Measurements from ENCODE around the gene MMAA. TPM values are rescaled to one million over a fixed set of nuclear protein-coding genes. Genes with fewer than 3 reads are reported as not detected.
A peak's percentile ranks its signal among the peaks of the same experiment; 100 is the strongest.

Gene MMAA
- total RNA-seq, 4 donors from 2014 or later, result 0.26 to 7.5 (median 3.5) TPM

DNA sequence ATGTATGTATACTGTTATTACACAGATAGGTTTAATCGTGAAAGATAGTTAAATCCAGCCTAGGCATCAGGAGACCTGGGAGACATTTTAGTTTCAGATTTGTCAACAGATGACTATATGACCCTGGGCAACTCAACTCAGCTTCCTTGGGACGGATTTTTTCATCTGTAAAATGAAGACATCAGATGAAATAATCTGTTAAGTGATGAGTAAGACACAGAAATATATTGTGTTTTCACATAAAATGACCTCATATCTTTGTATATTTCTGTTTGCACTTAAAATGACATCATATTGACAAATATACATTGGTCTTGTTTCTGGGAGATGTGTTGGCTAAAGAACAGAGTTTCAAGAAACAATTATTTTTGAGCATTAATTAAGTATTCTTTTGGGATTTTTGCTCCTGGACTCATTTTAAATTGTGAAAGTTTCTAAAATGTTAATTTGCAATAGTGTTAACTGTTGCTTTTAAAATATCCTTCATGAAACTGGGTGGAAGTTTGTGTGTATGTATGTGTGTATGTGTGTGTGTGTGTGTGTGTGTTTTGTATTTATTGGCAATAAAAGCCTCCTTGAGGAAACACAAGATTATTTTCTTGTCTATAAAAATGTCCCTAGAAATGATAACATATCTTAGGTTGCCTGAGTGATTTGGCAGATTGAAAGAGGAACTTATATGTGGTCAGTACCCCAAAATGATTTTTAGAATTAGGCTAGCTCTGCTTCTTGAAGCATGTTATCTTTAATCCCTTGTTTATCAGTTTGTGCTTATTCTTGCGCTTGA lies 29.1 kb upstream of the MMAA start:
- no peak for DNase-seq
- TF ChIP-seq, protein P1, sequence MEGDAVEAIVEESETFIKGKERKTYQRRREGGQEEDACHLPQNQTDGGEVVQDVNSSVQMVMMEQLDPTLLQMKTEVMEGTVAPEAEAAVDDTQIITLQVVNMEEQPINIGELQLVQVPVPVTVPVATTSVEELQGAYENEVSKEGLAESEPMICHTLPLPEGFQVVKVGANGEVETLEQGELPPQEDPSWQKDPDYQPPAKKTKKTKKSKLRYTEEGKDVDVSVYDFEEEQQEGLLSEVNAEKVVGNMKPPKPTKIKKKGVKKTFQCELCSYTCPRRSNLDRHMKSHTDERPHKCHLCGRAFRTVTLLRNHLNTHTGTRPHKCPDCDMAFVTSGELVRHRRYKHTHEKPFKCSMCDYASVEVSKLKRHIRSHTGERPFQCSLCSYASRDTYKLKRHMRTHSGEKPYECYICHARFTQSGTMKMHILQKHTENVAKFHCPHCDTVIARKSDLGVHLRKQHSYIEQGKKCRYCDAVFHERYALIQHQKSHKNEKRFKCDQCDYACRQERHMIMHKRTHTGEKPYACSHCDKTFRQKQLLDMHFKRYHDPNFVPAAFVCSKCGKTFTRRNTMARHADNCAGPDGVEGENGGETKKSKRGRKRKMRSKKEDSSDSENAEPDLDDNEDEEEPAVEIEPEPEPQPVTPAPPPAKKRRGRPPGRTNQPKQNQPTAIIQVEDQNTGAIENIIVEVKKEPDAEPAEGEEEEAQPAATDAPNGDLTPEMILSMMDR (IDR thresholded peaks at IDR 0.05), result no peak
- no peak for TF ChIP-seq POLR2A (IDR thresholded peaks at IDR 0.05)
- no peaks in the 10 kb centered on the region for H3K36me3 ChIP-seq
- no peaks in the 10 kb centered on the region for H3K9me3 ChIP-seq
- H3K4me1 ChIP-seq, result no peaks in the 10 kb centered on the region
- intact Hi-C loops (cut with DNase I; ENCODE audit: low total_unique reads), result no loop called here
- H3K4me3 ChIP-seq, result no peak overlapping the region
- no peaks in the 10 kb centered on the region for H3K27me3 ChIP-seq
- no peak overlapping the region for H3K27ac ChIP-seq

DNA sequence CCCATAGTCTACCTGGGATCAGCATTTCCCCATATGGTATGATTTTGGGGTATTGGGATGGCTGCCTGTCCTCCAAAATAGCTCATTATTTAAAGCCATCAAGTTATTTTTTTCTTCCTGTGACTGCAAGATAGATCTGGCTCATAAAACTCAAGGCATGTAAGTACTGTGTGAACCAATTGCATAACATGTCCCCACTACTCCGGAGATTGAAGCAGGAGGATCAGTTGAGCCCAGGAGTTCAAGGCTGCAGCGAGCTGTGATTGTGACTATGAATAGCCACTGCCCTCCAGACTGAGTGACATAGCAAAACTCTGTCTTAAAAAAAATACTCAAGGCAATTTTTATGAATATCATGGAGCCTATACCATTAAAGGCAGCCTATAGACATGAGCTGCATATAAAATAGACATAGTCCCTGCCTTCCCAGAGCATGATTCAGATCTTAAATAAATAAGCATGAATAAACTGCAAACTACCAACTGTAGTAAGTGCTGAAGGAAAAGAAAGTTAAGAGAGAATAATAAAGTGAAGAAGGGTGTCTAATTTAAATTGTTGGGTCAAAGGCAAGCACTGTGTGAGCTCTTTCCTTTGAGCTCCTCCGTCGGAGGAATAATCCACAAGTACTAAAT lies 16.9 kb upstream of the MMAA start:
- Histone ChIP-seq H3K4me3 (no peak overlapping the region), H3K4me1 (no peaks in the 10 kb centered on the region), H3K27ac (no peak overlapping the region), H3K9me3 (no peaks in the 10 kb centered on the region), H3K27me3 (no peaks in the 10 kb centered on the region), H3K36me3 (no peaks in the 10 kb centered on the region)
- intact Hi-C loops (cut with DNase I; ENCODE audit: low total_unique reads), result no loop called here
- no peak for DNase-seq
- TF ChIP-seq, protein P1 (IDR thresholded peaks at IDR 0.05), result no peak
- no peak for TF ChIP-seq POLR2A (IDR thresholded peaks at IDR 0.05)

DNA sequence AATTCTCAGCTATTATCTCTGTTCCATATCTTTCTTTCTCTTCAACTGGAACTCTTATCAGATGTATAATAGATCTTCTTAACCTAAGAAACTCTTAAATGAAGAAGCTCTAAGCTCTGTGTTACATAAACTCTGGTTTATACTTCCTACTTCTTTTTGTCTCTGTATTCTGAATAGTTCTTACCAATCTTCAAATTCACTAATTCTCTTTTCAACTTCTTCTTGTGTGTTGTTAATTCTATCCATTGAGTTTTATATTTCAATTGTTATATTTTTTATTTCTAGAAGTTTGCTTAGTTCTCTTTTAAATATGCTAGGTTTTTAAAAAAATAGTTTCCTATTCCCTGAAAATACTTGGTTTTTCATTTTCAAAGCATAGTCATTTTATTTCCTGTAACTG lies 13.2 kb upstream of the MMAA start:
- no peaks in the 10 kb centered on the region for H3K4me1 ChIP-seq
- H3K27ac ChIP-seq, result no peak overlapping the region
- no peak for DNase-seq
- intact Hi-C loops (cut with DNase I; ENCODE audit: low total_unique reads), result no loop called here
- H3K27me3 ChIP-seq, result no peaks in the 10 kb centered on the region
- no peaks in the 10 kb centered on the region for H3K9me3 ChIP-seq
- no peak for TF ChIP-seq POLR2A (IDR thresholded peaks at IDR 0.05)
- TF ChIP-seq, protein P1 (IDR thresholded peaks at IDR 0.05), result no peak
- H3K36me3 ChIP-seq, result no peaks in the 10 kb centered on the region
- no peak overlapping the region for H3K4me3 ChIP-seq

DNA sequence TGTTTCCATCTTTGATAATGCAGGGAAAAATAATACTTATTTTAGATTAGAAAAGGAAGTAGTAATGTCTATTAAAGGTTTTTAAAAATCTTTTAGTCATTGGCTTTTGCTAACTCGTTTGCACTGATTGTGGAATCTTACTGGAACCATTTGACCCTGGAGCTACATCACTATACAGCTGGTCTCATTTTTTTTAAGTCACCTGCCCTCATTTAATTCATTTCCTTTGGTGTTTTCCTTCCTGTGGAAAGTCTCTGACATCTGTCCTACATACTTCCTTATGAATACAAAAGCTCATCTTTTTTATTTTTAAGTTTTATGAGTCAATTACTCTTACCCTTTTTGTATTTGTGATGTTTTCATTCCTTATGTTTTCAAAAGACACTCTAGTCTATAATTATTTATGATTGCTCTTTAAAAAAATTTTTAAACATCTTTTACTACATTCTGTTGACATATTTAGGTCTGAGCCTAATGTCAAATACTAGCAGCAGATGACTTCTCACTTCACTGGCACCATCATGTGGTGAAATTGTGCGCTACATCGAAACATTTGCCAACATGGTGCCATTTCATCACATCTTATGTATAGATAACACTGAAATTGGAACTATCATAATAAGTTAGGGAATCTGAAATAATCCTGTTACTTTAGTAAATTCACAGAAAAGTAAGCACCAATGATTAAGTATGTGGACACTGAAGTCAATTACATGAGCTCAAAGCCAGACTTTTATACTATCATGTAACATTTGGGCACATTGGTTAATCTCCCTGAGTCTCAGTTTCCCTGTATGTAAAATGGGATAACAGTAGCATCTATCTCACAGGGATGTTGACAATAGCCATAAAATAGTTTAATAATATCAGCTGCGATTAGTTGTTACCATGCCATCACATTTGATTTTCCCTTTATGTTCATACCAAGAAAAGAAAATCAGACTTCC lies 9.4 kb upstream of the MMAA start:
- TF ChIP-seq, protein P1 (IDR thresholded peaks at IDR 0.05), result peak; percentile 55 to 83 (median 64)
- TF ChIP-seq POLR2A (IDR thresholded peaks at IDR 0.05), result no peak
- Histone ChIP-seq H3K36me3 (no peaks in the 10 kb centered on the region), H3K9me3 (no peaks in the 10 kb centered on the region), H3K4me1 (no peaks in the 10 kb centered on the region), H3K27ac (peak overlapping the region in 1 of 2 donors; percentile 14), H3K4me3 (no peak overlapping the region), H3K27me3 (no peaks in the 10 kb centered on the region)
- peak; percentile 46 to 55 for DNase-seq
- intact Hi-C loops (cut with DNase I; ENCODE audit: low total_unique reads), result no loop called here
